ENCODE measurements around the gene CEP350.

GRCh38 chr1:180136331-180136967 is 181.8 kb downstream of the CEP350 start:
- no peak for TF ChIP-seq CTCF (IDR thresholded peaks at IDR 0.05 in 2 of 3, conservative IDR thresholded peaks at IDR 0.05 in 1 of 3; ENCODE audit: borderline replicate concordance in 1 of 3, insufficient read depth in 1 of 3, low read depth in 2 of 3, low read length in 2 of 3)
- no peak for TF ChIP-seq SRF (IDR thresholded peaks at IDR 0.05; ENCODE audit: low read depth)
- no peak for TF ChIP-seq POLR2AphosphoS5 (IDR thresholded peaks at IDR 0.05; ENCODE audit: low read depth, low read length)

All from HCT116 (cell line).